HAP-1 (cell line): ENCODE measurements around the gene LTO1.

Experiments used
- DNase-seq, 2 experiments: peaks; one replicate each; pipeline ENCODE4 v3.0.0-alpha.2; 2016 to 2020; ENCODE audit warnings: low spot score in 2 of 2
- H3K27me3 ChIP-seq: fragments of 250-450 bp; sonication (Bioruptor Pico); 2 replicates; pipeline ENCODE4 v1.5.1; 2020; ENCODE audit warnings: low read depth, mild to moderate bottlenecking, moderate library complexity
- H3K36me3 ChIP-seq: fragments of 250-450 bp; sonication (Bioruptor Pico); replicated peaks from 2 replicates; pipeline ENCODE4 v1.5.1; 2020; ENCODE audit warnings: mild to moderate bottlenecking
- H3K4me1 ChIP-seq: fragments of 250-450 bp; sonication (Bioruptor Pico); 2 replicates; pipeline ENCODE4 v1.5.1; 2020; ENCODE audit warnings: mild to moderate bottlenecking
- H3K4me3 ChIP-seq: fragments of 250-450 bp; sonication (Bioruptor Pico); 2 replicates; pipeline ENCODE4 v1.5.1; 2020; ENCODE audit warnings: mild to moderate bottlenecking, moderate library complexity
- H3K9me3 ChIP-seq: fragments of 250-450 bp; sonication (Bioruptor Pico); 2 replicates; pipeline ENCODE4 v1.5.1; 2020; ENCODE audit warnings: mild to moderate bottlenecking, moderate library complexity
- in situ Hi-C: fragments of 300-500 bp; cut with MboI; formaldehyde crosslinking; loops from 3 replicates; pipeline ENCODE4 v1.14.3; 2020; ENCODE audit warnings: low sequenced_read_pairs, inconsistent platforms, mixed read lengths

Gene LTO1

GRCh38 chr11:69648679-69649575 is 26.2 kb downstream of the LTO1 start:
- Histone ChIP-seq H3K27me3 (no peaks in the 10 kb centered on the region), H3K4me1 (peaks cover 2% of the 10 kb centered on the region; the same call in 1 of the 2 replicates), H3K4me3 (no peak overlapping the region), H3K9me3 (no peaks in the 10 kb centered on the region), H3K36me3 (no peaks in the 10 kb centered on the region)
- in situ Hi-C loops = no loop called here
- DNase-seq = no peak

GRCh38 chr11:69647761-69648497 is 27.2 kb downstream of the LTO1 start:
- in situ Hi-C loops = no loop called here
- H3K27me3 ChIP-seq = peaks cover 3% of the 10 kb centered on the region
- H3K4me1 ChIP-seq = peaks cover 8% of the 10 kb centered on the region; the same call in 1 of the 2 replicates
- no peak for DNase-seq
- no peaks in the 10 kb centered on the region for H3K36me3 ChIP-seq
- H3K9me3 ChIP-seq = no peaks in the 10 kb centered on the region
- no peak overlapping the region for H3K4me3 ChIP-seq

- in situ Hi-C loops = no loop called here
- DNase-seq = no peak
- no peak overlapping the region for H3K4me3 ChIP-seq
- H3K4me1 ChIP-seq = peaks cover 8% of the 10 kb centered on the region; the same call in 1 of the 2 replicates
- H3K9me3 ChIP-seq = no peaks in the 10 kb centered on the region
- H3K36me3 ChIP-seq = no peaks in the 10 kb centered on the region
- peaks cover 9% of the 10 kb centered on the region for H3K27me3 ChIP-seq
These were observed 27.8 kb downstream of the LTO1 start for GRCh38 chr11:69647390-69647748.

- DNase-seq = no peak
- in situ Hi-C loops = no loop called here
- no peak overlapping the region for H3K4me3 ChIP-seq
- H3K27me3 ChIP-seq = peaks cover 15% of the 10 kb centered on the region
- H3K9me3 ChIP-seq = no peaks in the 10 kb centered on the region
- H3K36me3 ChIP-seq = no peaks in the 10 kb centered on the region
- H3K4me1 ChIP-seq = peaks cover 8% of the 10 kb centered on the region; the same call in 1 of the 2 replicates
These were observed 28.4 kb downstream of the LTO1 start for GRCh38 chr11:69646493-69647389.

- DNase-seq = no peak
- H3K4me1 ChIP-seq = peaks cover 8% of the 10 kb centered on the region; the same call in 1 of the 2 replicates
- no peaks in the 10 kb centered on the region for H3K9me3 ChIP-seq
- no peak overlapping the region for H3K4me3 ChIP-seq
- in situ Hi-C loops = no loop called here
- peaks cover 22% of the 10 kb centered on the region for H3K27me3 ChIP-seq
- no peaks in the 10 kb centered on the region for H3K36me3 ChIP-seq
These were observed 29.2 kb downstream of the LTO1 start for GRCh38 chr11:69645801-69646492.

GRCh38 chr11:69644962-69645675 is 30.0 kb downstream of the LTO1 start:
- H3K9me3 ChIP-seq = no peaks in the 10 kb centered on the region
- H3K36me3 ChIP-seq = no peaks in the 10 kb centered on the region
- DNase-seq = no peak
- H3K4me1 ChIP-seq = peaks cover 11% of the 10 kb centered on the region
- in situ Hi-C loops = loop anchor here (5.0 kb wide), 1 partner anchor 538 kb away; no protein-coding TSS in a partner anchor
- H3K4me3 ChIP-seq = no peak overlapping the region
- H3K27me3 ChIP-seq = peaks cover 29% of the 10 kb centered on the region

GRCh38 chr11:69644071-69644961 is 30.8 kb downstream of the LTO1 start:
- in situ Hi-C loops = loop anchor here (5.0 kb wide), 1 partner anchor 537 kb away; no protein-coding TSS in a partner anchor
- H3K36me3 ChIP-seq = no peaks in the 10 kb centered on the region
- H3K4me3 ChIP-seq = no peak overlapping the region
- no peaks in the 10 kb centered on the region for H3K9me3 ChIP-seq
- DNase-seq = peak in 1 of 2 experiments; percentile 55
- peaks cover 35% of the 10 kb centered on the region for H3K27me3 ChIP-seq
- H3K4me1 ChIP-seq = peaks cover 11% of the 10 kb centered on the region

GRCh38 chr11:69643646-69644045 is 31.5 kb downstream of the LTO1 start:
- Histone ChIP-seq H3K9me3 (no peaks in the 10 kb centered on the region), H3K4me1 (peaks cover 11% of the 10 kb centered on the region), H3K36me3 (no peaks in the 10 kb centered on the region), H3K27me3 (peaks cover 42% of the 10 kb centered on the region), H3K4me3 (peak overlapping the region; percentile 34; the same call in 1 of the 2 replicates)
- in situ Hi-C loops = loop anchor here (5.0 kb wide), 1 partner anchor 536 kb away; no protein-coding TSS in a partner anchor
- no peak for DNase-seq

GRCh38 chr11:69642913-69643632 is 32.1 kb downstream of the LTO1 start:
- Histone ChIP-seq H3K27me3 (peaks cover 48% of the 10 kb centered on the region), H3K4me3 (peak overlapping the region; percentile 34), H3K36me3 (no peaks in the 10 kb centered on the region), H3K4me1 (peaks cover 11% of the 10 kb centered on the region), H3K9me3 (no peaks in the 10 kb centered on the region)
- peak; percentile 75 to 85 for DNase-seq
- in situ Hi-C loops = loop anchor here (5.0 kb wide), 1 partner anchor 536 kb away; no protein-coding TSS in a partner anchor

GRCh38 chr11:69642549-69642912 is 32.6 kb downstream of the LTO1 start:
- Histone ChIP-seq H3K27me3 (peaks cover 53% of the 10 kb centered on the region), H3K9me3 (no peaks in the 10 kb centered on the region), H3K4me3 (peak overlapping the region; percentile 34), H3K36me3 (no peaks in the 10 kb centered on the region), H3K4me1 (peaks cover 11% of the 10 kb centered on the region)
- in situ Hi-C loops = loop anchor here (5.0 kb wide), 1 partner anchor 535 kb away; no protein-coding TSS in a partner anchor
- no peak for DNase-seq
